Measurements from ENCODE around the gene APOA5. TPM values are rescaled to one million over a fixed set of nuclear protein-coding genes. Genes with fewer than 3 reads are reported as not detected.

The APOA5 gene
- total and polyA plus RNA-seq, 2 of the 8 experiments (the other 6 are each of a cell fraction or from before 2014, with no cell fraction given) = 0.08 to 0.15 TPM

DNA sequence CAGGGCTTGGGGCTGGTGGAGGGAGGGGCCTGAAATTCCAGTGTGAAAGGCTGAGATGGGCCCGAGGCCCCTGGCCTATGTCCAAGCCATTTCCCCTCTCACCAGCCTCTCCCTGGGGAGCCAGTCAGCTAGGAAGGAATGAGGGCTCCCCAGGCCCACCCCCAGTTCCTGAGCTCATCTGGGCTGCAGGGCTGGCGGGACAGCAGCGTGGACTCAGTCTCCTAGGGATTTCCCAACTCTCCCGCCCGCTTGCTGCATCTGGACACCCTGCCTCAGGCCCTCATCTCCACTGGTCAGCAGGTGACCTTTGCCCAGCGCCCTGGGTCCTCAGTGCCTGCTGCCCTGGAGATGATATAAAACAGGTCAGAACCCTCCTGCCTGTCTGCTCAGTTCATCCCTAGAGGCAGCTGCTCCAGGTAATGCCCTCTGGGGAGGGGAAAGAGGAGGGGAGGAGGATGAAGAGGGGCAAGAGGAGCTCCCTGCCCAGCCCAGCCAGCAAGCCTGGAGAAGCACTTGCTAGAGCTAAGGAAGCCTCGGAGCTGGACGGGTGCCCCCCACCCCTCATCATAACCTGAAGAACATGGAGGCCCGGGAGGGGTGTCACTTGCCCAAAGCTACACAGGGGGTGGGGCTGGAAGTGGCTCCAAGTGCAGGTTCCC is 38.0 kb upstream of the APOA5 start, which contains the start of gene APOC3 (continued):
- no peak for TF ChIP-seq BCL11A (IDR thresholded peaks at IDR 0.05; ENCODE audit: low read depth in 2 of 2, low read length in 2 of 2)
- TF ChIP-seq TCF12 (IDR thresholded peaks at IDR 0.05; ENCODE audit: low read depth, low read length) = no peak
- TF ChIP-seq RBBP5 (IDR thresholded peaks at IDR 0.05; ENCODE audit: borderline replicate concordance, low read depth, low read length) = no peak

All from H1 (cell line).